Measurements from ENCODE around the gene TTC28.
A peak's percentile ranks its signal among the peaks of the same experiment; 100 is the strongest.
"Not testable (repeated sequence)": the region's sequence is repeated elsewhere in the genome, so short reads cannot be mapped to it uniquely, and the experiment has no call there.

TTC28 gene

GRCh38 chr22:28674121-28674563 is 5.5 kb downstream of the TTC28 start:
- no peak for DNase-seq (ENCODE audit: low spot score)

- no peak for DNase-seq (ENCODE audit: low spot score)
Measured at GRCh38 chr22:28670756-28671155, 8.9 kb downstream of the TTC28 start.

DNA sequence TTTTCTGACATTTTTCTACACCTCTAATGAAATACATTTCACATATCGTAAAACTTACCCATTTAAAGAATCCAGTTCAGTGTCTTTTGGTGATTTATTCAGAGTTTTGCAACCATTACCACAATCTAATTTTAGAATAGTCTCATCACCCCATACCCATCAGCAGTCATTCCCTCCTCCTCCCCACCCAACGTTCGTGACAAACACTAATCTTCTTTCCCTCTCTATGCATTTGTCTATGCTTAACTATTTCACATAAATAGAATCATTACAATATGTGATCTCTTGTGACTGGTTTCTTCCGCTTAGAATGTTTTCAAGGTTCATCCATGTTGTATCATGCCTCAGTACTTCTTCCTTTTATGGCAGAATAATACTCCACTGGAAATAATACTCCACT is 9.5 kb downstream of the TTC28 start:
- no peak for DNase-seq (ENCODE audit: low spot score)

DNA sequence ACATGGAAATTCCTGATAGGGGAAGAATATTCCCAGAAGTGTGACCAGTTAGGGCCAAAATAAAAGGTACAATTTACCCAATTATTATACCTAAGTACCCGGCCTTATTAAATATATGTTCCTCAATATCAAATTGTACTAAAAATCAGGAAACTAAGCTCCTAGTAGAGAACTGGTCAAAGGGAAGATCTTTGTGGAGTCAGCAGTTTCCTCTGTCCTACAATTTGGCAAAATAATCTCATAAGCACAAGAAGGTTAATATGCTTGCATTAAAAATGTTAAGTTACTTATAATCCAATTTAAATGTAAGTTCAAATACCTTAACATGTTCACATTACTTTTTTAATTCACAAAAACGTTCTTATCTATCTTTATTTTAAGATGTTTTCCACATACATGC is 10.3 kb downstream of the TTC28 start:
- DNase-seq (ENCODE audit: low spot score), result no peak

DNA sequence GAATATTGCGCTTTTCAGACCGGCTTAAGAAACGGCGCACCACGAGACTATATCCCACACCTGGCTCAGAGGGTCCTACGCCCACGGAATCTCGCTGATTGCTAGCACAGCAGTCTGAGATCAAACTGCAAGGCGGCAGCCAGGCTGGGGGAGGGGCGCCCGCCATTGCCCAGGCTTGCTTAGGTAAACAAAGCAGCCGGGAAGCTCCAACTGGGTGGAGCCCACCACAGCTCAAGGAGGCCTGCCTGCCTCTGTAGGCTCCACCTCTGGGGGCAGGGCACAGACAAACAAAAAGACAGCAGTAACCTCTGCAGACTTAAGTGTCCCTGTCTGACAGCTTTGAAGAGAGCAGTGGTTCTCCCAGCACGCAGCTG is 16.1 kb downstream of the TTC28 start:
- not testable (repeated sequence) for DNase-seq (ENCODE audit: low spot score)

DNA sequence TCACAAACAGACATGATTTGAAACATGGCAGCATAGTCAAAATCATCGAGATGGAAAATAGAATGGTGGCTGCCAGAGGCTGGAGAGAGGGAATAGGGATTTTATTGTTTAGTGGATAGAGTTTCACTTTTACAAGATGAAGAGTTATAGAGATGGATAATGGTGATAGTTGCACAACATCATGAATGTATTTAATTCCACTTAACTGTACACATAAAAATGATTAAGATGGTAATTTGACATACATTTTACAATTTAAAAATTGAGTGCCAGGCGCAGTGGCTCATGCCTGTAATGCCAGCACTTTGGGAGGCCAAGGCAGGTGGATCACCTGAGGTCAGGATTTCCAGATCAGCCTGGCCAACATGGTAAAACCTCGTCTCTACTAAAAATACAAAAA is 21.2 kb downstream of the TTC28 start:
- DNase-seq (ENCODE audit: low spot score), result no peak

DNA sequence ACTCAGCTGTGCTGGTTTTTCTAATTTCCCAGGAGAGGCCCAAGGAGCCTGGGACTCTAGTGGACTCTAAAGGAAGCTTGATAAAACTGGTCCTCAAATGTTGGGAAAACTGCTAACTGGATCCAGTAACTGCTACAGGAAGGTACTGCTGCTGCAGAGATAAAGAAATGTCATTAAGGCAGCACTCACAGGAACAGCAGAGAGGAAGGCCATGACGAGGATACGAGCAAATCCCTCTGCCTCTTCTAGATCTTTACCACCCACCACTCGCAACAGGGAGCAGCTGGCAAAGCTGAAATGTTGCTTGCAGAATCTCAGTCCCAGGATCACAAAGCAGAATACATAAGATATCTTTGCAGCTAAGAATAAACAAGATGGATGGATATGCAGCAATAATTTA is 23.5 kb downstream of the TTC28 start:
- DNase-seq (ENCODE audit: low spot score), result peak; percentile 5

DNA sequence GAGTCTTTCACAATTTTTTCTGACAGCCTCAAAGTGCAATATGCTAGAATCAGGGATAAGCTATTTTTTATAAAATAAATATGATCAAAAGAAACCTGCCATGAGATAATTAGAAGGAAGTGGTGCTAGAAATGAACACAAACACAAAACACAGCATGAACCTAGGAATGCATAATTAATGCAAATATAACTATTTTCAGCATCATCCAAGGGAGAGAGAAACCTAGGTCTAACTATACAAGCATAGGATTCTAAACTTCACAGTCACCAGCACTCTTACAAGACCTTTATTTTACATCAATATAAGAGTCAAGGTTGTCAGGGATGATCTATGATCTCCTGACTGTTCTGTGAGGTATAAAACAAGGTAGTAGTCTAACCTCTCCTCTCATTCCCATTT is 29.2 kb downstream of the TTC28 start:
- no peak for DNase-seq (ENCODE audit: low spot score)

DNA sequence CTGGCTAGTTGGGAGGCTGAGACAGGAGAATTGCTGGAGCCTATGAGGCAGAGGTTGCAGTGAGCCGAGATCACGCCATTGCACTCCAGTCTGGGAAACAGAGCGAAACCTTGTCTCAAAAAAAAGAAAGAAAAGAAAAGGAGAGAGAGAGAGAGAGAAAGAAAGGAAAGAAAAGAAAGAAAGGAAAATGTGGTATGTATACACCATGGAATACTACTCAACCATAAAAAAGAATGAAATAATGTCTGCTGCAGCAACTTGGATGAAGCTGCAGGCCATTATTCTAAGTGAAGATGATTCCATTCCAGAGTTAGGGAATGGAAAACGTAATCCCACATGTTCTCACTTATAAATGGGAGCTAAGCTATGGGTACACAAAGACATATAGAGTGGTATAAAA is 30.8 kb downstream of the TTC28 start:
- DNase-seq (ENCODE audit: low spot score), result no peak

- DNase-seq (ENCODE audit: low spot score), result no peak
Measured at GRCh38 chr22:28647216-28647615, 32.4 kb downstream of the TTC28 start.

DNA sequence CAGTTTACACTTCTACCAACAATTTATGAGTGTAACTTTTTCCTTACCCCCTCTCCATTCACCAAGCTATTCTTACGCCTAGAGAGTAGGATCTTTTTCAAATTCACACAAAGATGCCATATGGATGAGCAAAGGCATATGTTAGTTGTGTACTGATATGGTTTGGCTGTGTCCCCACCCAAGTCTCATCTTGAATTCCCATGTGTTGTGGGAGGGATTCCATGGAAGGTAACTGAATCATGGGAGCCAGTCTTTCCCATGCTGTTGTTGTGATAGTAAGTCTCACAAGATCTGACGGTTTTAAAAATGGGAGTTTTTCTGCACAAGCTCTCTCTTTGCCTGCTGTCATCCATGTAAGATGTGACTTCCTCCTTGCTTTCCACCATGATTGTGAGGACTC is 40.3 kb downstream of the TTC28 start:
- no peak for DNase-seq (ENCODE audit: low spot score)

- no peak for DNase-seq (ENCODE audit: low spot score)
Measured at GRCh38 chr22:28637225-28637624, 42.4 kb downstream of the TTC28 start.

DNA sequence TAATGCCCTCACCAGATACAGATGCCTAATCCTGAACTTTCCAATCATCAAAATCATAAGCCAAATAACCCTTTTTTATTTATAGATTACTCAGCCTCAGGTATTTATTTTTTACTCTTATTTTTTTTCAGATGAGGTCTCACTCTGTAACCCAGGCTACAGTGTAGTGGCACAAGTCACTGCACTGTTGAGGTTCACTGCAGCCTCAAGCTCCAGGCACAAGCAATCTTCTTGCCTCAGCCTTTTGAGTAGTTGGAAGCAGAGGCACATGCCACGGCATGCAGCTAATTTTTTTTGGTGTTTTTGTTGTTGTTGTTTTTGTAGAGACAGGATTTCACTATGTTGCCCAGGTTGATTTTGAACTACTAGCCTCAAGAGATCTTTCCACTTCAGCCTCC is 49.5 kb downstream of the TTC28 start:
- no peak for DNase-seq (ENCODE audit: low spot score)

GRCh38 chr22:28629420-28630176 is 50.0 kb downstream of the TTC28 start:
- DNase-seq (ENCODE audit: low spot score), result no peak

DNA sequence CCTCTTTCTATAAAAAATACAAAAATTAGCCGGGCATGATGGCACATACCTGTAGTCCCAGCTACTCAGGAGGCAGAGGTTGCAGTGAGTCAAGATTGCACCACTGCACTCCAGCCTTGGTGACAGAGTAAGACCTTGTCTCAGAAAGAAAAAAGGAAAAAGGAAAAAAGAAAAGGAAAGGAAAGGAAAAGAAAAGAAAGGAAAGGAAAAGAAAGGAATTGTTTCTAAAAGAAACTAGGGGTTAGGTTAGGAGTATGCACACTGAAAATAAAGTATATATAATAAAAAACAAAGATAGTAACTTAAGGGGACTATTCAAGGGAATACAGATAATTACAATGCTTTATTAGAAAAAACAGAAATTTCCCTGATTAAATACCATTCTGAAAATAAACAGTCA is 50.9 kb downstream of the TTC28 start:
- no peak for DNase-seq (ENCODE audit: low spot score)

- no peak for DNase-seq (ENCODE audit: low spot score)
Measured at GRCh38 chr22:28627791-28628190, 51.8 kb downstream of the TTC28 start.

GRCh38 chr22:28620244-28620922 is 59.3 kb downstream of the TTC28 start:
- no peak for DNase-seq (ENCODE audit: low spot score)

- no peak for DNase-seq (ENCODE audit: low spot score)
Measured at GRCh38 chr22:28619236-28619635, 60.4 kb downstream of the TTC28 start.

DNA sequence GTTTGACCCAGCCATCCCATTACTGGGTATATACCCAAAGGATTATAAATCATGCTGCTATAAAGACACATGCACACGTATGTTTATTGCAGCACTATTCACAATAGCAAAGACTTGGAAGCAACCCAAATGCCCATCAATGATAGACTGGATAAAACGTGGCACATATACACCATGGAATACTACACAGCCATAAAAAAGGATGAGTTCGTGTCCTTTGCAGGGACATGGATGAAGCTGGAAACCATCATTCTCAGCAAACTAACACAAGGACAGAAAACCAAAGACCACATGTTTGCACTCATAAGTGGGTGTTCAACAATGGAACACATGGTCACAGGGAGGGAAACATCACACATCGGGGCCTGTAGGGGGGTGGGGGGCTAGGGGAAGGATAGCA is 64.2 kb downstream of the TTC28 start:
- DNase-seq (ENCODE audit: low spot score), result not testable (repeated sequence)

- DNase-seq (ENCODE audit: low spot score), result no peak
Measured at GRCh38 chr22:28609921-28610320, 69.7 kb downstream of the TTC28 start.

GRCh38 chr22:28608546-28608945 is 71.1 kb downstream of the TTC28 start:
- no peak for DNase-seq (ENCODE audit: low spot score)

- no peak for DNase-seq (ENCODE audit: low spot score)
Measured at GRCh38 chr22:28607795-28608194, 71.8 kb downstream of the TTC28 start.

DNA sequence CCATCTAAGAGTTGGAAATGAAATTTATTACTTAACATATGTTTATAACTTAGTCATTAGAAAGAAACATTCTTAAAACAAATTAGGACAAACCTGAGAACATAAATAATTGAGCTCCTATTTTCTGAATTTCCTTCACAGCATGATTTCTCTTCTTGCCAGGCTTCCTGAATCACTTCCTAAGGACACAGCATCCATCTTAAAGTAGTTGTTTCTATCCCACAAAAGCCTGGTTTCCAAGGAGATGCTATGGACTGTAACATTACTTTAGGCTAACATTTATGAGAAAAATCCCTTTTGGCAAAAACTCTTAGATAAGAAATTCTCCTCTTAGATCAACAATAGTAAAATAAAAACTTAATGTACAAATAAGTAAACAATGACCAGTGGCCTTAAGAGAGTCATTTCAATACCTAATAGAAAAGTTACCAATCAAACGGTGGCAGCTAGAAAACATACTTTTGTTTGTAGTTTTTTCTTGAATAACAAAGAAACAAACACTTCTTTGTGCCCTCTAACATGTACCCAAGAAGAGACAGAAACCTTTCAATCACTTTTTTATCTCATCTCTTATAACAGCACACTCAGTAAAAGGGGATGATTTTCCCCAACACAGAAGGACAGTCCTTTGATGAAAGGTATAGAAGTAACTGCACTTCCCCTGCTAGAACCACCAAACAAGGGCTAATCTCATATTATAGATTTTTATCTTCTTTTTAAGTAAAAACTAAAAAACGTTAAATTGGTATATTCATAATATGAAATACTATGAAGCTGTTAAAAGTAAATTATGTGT is 74.5 kb downstream of the TTC28 start:
- DNase-seq (ENCODE audit: low spot score), result no peak
